ENCODE data around the gene TCF20. TPM values are rescaled to one million over a fixed set of nuclear protein-coding genes. Genes with fewer than 3 reads are reported as not detected.

TCF20 gene
- total RNA-seq, 1 donor from 2014 or later = 47.4 TPM

- peak overlapping the region; percentile 87 for H3K27ac ChIP-seq
- H3K4me3 ChIP-seq = peak overlapping the region; percentile 100
- H3K36me3 ChIP-seq = no peaks in the 10 kb centered on the region
- ATAC-seq (peak; percentile 59), DNase-seq (no peak)
- H3K4me1 ChIP-seq = peaks cover 13% of the 10 kb centered on the region
- no peaks in the 10 kb centered on the region for H3K9me3 ChIP-seq
- TF ChIP-seq CTCF (IDR thresholded peaks at IDR 0.05) = no peak
- H3K27me3 ChIP-seq = no peaks in the 10 kb centered on the region
- intact Hi-C loops (cut with DNase I) = no loop called here
Measured at GRCh38 chr22:42270176-42270509, 310 bp downstream of the TCF20 start.

DNA sequence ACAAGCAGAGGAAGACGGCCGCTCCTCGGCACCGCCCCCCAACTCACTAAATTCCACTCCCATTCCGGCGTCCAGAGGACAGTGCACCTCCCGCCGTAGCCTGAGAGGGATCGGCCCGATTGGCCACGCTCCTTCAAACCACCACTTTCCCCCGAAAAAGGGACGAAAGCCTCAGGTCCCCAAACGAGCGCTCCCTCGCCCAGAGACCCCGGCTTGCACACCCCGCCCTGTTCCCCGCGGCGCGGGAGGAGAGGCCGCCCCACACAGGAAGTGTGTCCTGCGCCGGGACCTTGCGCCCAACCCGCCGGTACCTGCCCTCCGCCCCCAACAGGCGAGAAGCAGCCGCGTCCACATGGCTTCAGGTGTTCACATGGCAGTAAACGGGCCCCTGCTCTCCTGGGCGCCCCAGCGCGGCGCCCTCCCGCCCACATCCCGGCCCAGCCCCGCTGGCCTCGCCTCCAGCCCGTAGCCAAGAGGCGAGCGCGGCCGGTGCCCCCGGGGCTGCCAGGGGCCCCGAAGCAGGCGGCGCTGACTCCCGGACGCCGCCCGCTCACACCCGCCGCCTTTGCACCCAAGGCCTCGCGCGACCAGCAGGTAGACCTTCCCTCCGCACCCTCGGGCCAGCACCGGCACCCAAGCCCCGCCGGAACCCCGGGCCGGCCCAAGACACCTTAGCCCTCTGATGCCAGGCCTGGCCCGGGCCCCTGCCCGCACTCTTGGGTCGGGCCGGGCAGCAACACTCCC is 849 bp downstream of the TCF20 start:
- H3K4me3 ChIP-seq = peak overlapping the region; percentile 100
- H3K36me3 ChIP-seq = no peaks in the 10 kb centered on the region
- intact Hi-C loops (cut with DNase I) = no loop called here
- peak; percentile 88 for DNase-seq
- ATAC-seq = peak; percentile 85
- H3K4me1 ChIP-seq = peaks cover 13% of the 10 kb centered on the region
- peak overlapping the region; percentile 87 for H3K27ac ChIP-seq
- H3K9me3 ChIP-seq = no peaks in the 10 kb centered on the region
- TF ChIP-seq CTCF (IDR thresholded peaks at IDR 0.05) = no peak
- H3K27me3 ChIP-seq = no peaks in the 10 kb centered on the region

- intact Hi-C loops (cut with DNase I) = no loop called here
- peak overlapping the region; percentile 87 for H3K27ac ChIP-seq
Measured at GRCh38 chr22:42268852-42269410, 1.5 kb downstream of the TCF20 start.

DNA sequence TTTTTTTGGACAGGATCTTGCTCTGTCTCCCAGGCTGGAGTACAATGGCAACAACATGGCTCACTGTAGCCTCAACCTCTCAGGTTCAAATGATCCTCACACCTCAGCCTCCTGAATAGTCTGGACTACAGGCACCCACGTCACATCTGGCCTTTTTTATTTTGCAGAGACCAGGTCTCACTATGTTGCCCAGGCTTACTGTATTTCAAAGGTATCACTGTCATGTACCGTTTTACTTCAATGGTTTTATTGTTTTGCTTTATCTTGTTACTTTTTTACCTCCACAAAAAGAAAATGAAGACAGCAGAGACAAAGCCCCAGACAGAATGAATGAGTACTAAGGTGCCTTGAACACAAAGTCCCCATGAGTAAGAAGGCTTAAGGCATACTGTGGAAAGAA is 5.1 kb downstream of the TCF20 start:
- no peaks in the 10 kb centered on the region for H3K36me3 ChIP-seq
- intact Hi-C loops (cut with DNase I) = no loop called here
- H3K4me3 ChIP-seq = no peak overlapping the region
- H3K27me3 ChIP-seq = no peaks in the 10 kb centered on the region
- H3K27ac ChIP-seq = no peak overlapping the region
- ATAC-seq (no peak), DNase-seq (no peak)
- no peaks in the 10 kb centered on the region for H3K9me3 ChIP-seq
- peaks cover 20% of the 10 kb centered on the region for H3K4me1 ChIP-seq
- no peak for TF ChIP-seq CTCF (IDR thresholded peaks at IDR 0.05)

More at GRCh38 chr22:42268852-42269410, 1.5 kb downstream of the TCF20 start:
- ATAC-seq (no peak), DNase-seq (no peak)
- no peaks in the 10 kb centered on the region for H3K36me3 ChIP-seq
- H3K4me1 ChIP-seq = peaks cover 13% of the 10 kb centered on the region
- H3K9me3 ChIP-seq = no peaks in the 10 kb centered on the region
- no peaks in the 10 kb centered on the region for H3K27me3 ChIP-seq
- H3K4me3 ChIP-seq = peak overlapping the region; percentile 100
- TF ChIP-seq CTCF (IDR thresholded peaks at IDR 0.05) = no peak

DNA sequence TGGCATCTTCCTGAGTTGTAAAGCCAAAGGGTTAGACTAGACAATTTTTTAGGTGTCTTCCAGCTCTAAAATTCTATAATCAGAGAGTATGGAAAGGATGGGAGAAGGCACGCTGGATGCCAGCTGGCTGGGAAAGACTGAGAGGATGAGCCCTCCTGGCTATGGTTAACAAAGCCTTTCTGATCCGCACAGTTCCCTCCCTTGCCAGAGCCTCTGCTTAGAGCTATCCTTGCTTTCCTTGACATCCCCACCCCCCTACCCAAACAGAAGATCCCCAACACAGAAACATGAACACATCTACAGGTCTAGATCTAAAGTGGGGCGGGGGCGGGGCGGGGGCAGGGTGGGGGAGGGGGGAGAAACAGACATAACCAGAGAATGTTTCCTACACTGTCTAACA is 6.5 kb downstream of the TCF20 start:
- Histone ChIP-seq H3K4me3 (no peak overlapping the region), H3K36me3 (no peaks in the 10 kb centered on the region), H3K27me3 (no peaks in the 10 kb centered on the region), H3K4me1 (peaks cover 21% of the 10 kb centered on the region), H3K9me3 (no peaks in the 10 kb centered on the region), H3K27ac (no peak overlapping the region)
- TF ChIP-seq CTCF (IDR thresholded peaks at IDR 0.05) = no peak
- intact Hi-C loops (cut with DNase I) = no loop called here
- DNase-seq (no peak), ATAC-seq (no peak)
